IMR-90 (cell line): ENCODE measurements around the gene SEMA4A. TPM values are rescaled to one million over a fixed set of nuclear protein-coding genes. Genes with fewer than 3 reads are reported as not detected.

ENCODE experiments used
- ATAC-seq: fragments of 200-7000 bp; cut with Tn5 transposase; 2 replicates; pipeline ENCODE4 v1.9.1; 2020; ENCODE audit warnings: low read depth, mild to moderate bottlenecking, moderate library complexity
- BruUV-seq: library from RNA; stranded (reverse); fragments of 400-500 nt; replicated peaks from 2 replicates; lab custom pipeline; 2021; lab: Mats Ljungman, UMichigan
- CTCF ChIA-PET: fragments of 300-600 bp; formaldehyde crosslinking; extraction: SDS; loops from one replicate; lab custom pipeline; 2021; ENCODE audit warnings: antibody characterized with exemption; lab: Yijun Ruan, JAX
- POLR2A ChIA-PET: fragments of 300-600 bp; sonication (Branson Sonifier 250); formaldehyde crosslinking; loops from one replicate; lab custom pipeline; 2022; ENCODE audit warnings: antibody characterized with exemption; ENCODE audit not compliant: unreplicated experiment; lab: Charles Lee
- DNase-seq: peaks from one replicate; pipeline ENCODE4 v3.0.0; 2013
- H2AFZ ChIP-seq: replicated peaks from 2 replicates; pipeline ENCODE3; 2013; ENCODE audit warnings: low read length, mild to moderate bottlenecking; ENCODE audit not compliant: poor library complexity
- H2AK5ac ChIP-seq: 2 replicates; pipeline ENCODE4 v1.6.1; 2013; ENCODE audit warnings: low read depth, low read length, inconsistent platforms
- H2AK9ac ChIP-seq: replicated peaks from 2 replicates; pipeline ENCODE3; 2013; ENCODE audit warnings: mild to moderate bottlenecking, low read depth, low read length, moderate library complexity; ENCODE audit not compliant: poor library complexity
- H2BK120ac ChIP-seq: 2 replicates; pipeline ENCODE4 v1.6.1; 2013; ENCODE audit warnings: low read depth, low read length, inconsistent platforms
- H2BK15ac ChIP-seq: 3 replicates; pipeline ENCODE4 v1.6.1; 2013; ENCODE audit warnings: low read depth, low read length, inconsistent platforms
- H2BK20ac ChIP-seq: 2 replicates; pipeline ENCODE4 v1.6.1; 2013; ENCODE audit warnings: low read depth, mild to moderate bottlenecking, inconsistent platforms, low read length, moderate library complexity
- H2BK5ac ChIP-seq: 2 replicates; pipeline ENCODE4 v1.6.1; 2013; ENCODE audit warnings: mild to moderate bottlenecking, low read depth, low read length, inconsistent platforms; ENCODE audit not compliant: poor library complexity, severe bottlenecking
- H3K14ac ChIP-seq: replicated peaks from 2 replicates; pipeline ENCODE4 v1.6.1; 2013; ENCODE audit warnings: low read depth, low read length, inconsistent platforms
- H3K18ac ChIP-seq: 2 replicates; pipeline ENCODE4 v1.6.1; 2013; ENCODE audit warnings: low read depth, low read length, control low read depth
- H3K23ac ChIP-seq: 2 replicates; pipeline ENCODE4 v1.6.1; 2013; ENCODE audit warnings: low read depth, low read length, inconsistent platforms
- H3K27ac ChIP-seq: 2 replicates; pipeline ENCODE4 v1.5.1; 2013; ENCODE audit warnings: mild to moderate bottlenecking, control low read depth, low read length; ENCODE audit not compliant: insufficient read depth
- H3K27me3 ChIP-seq: 2 replicates; pipeline ENCODE4 v1.6.1; 2013; ENCODE audit warnings: low read length; ENCODE audit not compliant: control insufficient read depth, insufficient read depth
- H3K36me3 ChIP-seq: 2 replicates; pipeline ENCODE4 v1.6.1; 2013; ENCODE audit warnings: low read length, mixed read lengths; ENCODE audit not compliant: control insufficient read depth, insufficient read depth
- H3K4ac ChIP-seq: 2 replicates; pipeline ENCODE4 v1.6.1; 2013; ENCODE audit warnings: low read depth, low read length, inconsistent platforms
- H3K4me1 ChIP-seq: 2 replicates; pipeline ENCODE4 v1.6.1; 2013; ENCODE audit warnings: low read length, mixed read lengths; ENCODE audit not compliant: control insufficient read depth, insufficient read depth
- H3K4me2 ChIP-seq: 2 replicates; pipeline ENCODE4 v1.6.1; 2013; ENCODE audit warnings: low read depth, mild to moderate bottlenecking, control low read depth, low read length, moderate library complexity
- H3K4me3 ChIP-seq: 2 replicates; pipeline ENCODE4 v1.5.1; 2013; ENCODE audit warnings: low read depth, mild to moderate bottlenecking, control low read depth, low read length, moderate library complexity; ENCODE audit not compliant: insufficient read depth
- H3K56ac ChIP-seq: 2 replicates; pipeline ENCODE4 v1.6.1; 2013; ENCODE audit warnings: low read length, inconsistent platforms; ENCODE audit not compliant: insufficient read depth; ENCODE audit errors: extremely low read depth
- H3K79me1 ChIP-seq, 2 experiments: 2 replicates each; pipeline ENCODE4 v1.6.1; 2013; ENCODE audit warnings: low read length in 2 of 2, inconsistent platforms in 1 of 2, low read depth in 1 of 2
- H3K9ac ChIP-seq: 2 replicates; pipeline ENCODE4 v1.6.1; 2013; ENCODE audit warnings: low read depth, low read length, control low read depth
- H3K9me1 ChIP-seq: 2 replicates; pipeline ENCODE4 v1.6.1; 2013; ENCODE audit warnings: low read length, inconsistent platforms; ENCODE audit not compliant: insufficient read depth
- H3K9me3 ChIP-seq: 2 replicates; pipeline ENCODE4 v1.6.1; 2013; ENCODE audit warnings: low read length; ENCODE audit not compliant: control insufficient read depth, insufficient read depth
- H4K20me1 ChIP-seq: 2 replicates; pipeline ENCODE4 v1.6.1; 2013; ENCODE audit warnings: low read length, inconsistent platforms; ENCODE audit not compliant: insufficient read depth
- H4K5ac ChIP-seq: 2 replicates; pipeline ENCODE4 v1.6.1; 2013; ENCODE audit warnings: mild to moderate bottlenecking, low read depth, low read length, control low read depth
- H4K8ac ChIP-seq, 2 experiments: 2 replicates each; pipeline ENCODE4 v1.6.1; 2013; ENCODE audit warnings: low read depth in 2 of 2, low read length in 2 of 2, control low read depth in 1 of 2, inconsistent platforms in 1 of 2
- H4K91ac ChIP-seq: 2 replicates; pipeline ENCODE4 v1.6.1; 2013; ENCODE audit warnings: low read depth, low read length, inconsistent platforms; ENCODE audit not compliant: insufficient read depth
- MAZ ChIP-seq: IDR thresholded peaks from 2 replicates; pipeline ENCODE4 v1.6.1; 2012; ENCODE audit warnings: low read depth, mild to moderate bottlenecking, low read length, improper control_type of control experiment, moderate library complexity, borderline replicate concordance
- POLR2A ChIP-seq: IDR thresholded peaks from 2 replicates; pipeline ENCODE4 v1.6.1; 2012; ENCODE audit warnings: mild to moderate bottlenecking, low read depth, low read length
- RAD21 ChIP-seq: IDR thresholded peaks from 2 replicates; pipeline ENCODE4 v1.6.1; 2012; ENCODE audit warnings: low read length, improper control_type of control experiment
- WGBS, 2 experiments: methylation state at CpG; one replicate each; pipeline versions ENCODE4 v1.1.5 to v1.1.7; 2013; ENCODE audit warnings: missing lambda C conversion rate in 2 of 2; ENCODE audit not compliant: insufficient read length in 1 of 2; ENCODE audit errors: extremely low coverage in 2 of 2; 5-methylcytosine and 5-hydroxymethylcytosine counted together
- dilution Hi-C: fragments of 300-500 bp; cut with HindIII; formaldehyde crosslinking; loops from one replicate; pipeline ENCODE4 v1.14.3; 2018; ENCODE audit warnings: low sequenced_read_pairs; ENCODE audit not compliant: unreplicated experiment
- in situ Hi-C: fragments of 300-500 bp; cut with MboI; formaldehyde crosslinking; loops from 3 replicates; pipeline ENCODE4 v1.14.3; 2019; ENCODE audit warnings: low sequenced_read_pairs, inconsistent platforms, mixed read lengths
- intact Hi-C: fragments of 100-400 bp; cut with micrococcal nuclease; formaldehyde crosslinking; loops from 2 replicates; pipeline ENCODE4 v1.10.0; 2022
- polyA plus RNA-seq, 3 experiments: library from polyadenylated mRNA; depleted of rRNA; stranded (reverse); fragments of >200 nt; gene quantifications; 2 replicates each; pipeline ENCODE4 v1.2.3, GENCODE V29; 2012; ENCODE audit warnings: low replicate concordance in 1 of 3
- total RNA-seq: library from RNA; depleted of rRNA; stranded (reverse); fragments of >200 nt; gene quantifications from 2 replicates; pipeline ENCODE4 v1.2.3, GENCODE V29; 2012
- TF ChIP-seq, protein P1 (sequence below): conservative IDR thresholded peaks from 2 replicates; pipeline ENCODE4 v1.5.1; 2012; ENCODE audit warnings: mild to moderate bottlenecking, low read depth, low read length, improper control_type of control experiment
- TF ChIP-seq, protein P2 (sequence below): fragments of 150-350 bp; IDR thresholded peaks from 2 replicates; pipeline ENCODE4 v1.6.1; 2017; ENCODE audit warnings: mild to moderate bottlenecking, antibody characterized with exemption, low read length, low read depth

SEMA4A gene
- total and polyA plus RNA-seq, 2 of the 4 experiments (the other 2 are of a cell fraction), result 0.18 to 0.86 TPM

DNA sequence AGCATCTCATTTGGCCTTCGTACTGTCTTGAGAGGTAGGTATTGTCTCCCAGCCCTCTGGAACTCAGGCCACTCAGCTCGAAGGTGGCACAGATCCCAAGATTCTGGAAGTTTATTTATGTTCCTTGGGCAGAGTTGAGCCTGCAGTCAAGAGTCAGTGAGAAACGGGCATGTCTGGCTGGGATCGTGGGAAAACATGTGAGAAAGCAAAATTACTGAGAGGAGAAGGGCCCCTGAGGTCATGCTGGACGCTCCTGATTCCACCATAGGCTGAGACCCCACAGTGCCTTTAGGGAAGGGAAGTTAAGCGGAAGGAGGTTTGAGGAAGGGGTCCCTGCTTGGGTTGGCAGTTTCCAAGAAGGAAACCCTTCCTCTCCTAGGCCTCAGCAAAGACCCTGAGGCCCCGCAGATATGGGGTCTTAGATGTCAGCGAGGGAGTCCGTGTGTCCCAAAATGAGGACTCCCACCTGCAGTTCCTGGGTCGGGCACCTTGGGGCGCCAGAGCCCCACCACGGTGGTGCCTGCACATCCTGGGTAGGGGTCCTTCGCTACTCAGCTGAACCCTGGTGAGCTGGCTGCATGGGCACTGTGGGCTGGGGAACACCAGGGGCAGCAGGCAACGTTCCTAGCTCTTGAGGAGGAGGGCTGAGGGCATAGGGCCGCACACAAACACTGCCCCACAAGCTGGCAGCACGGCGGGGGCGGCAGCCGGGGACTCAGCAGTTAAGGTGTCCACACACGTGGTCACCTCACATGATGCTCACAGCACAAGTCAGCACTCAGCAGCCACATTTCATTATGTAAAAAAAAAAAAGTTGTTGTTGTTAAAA lies 12.3 kb upstream of the SEMA4A start:
- Histone ChIP-seq H3K4me3 (no peak overlapping the region), H3K4me2 (no peak overlapping the region), H2BK5ac (no peak overlapping the region), H3K4me1 (peaks cover 11% of the 10 kb centered on the region; the same call in 1 of the 2 replicates), H3K27ac (no peak overlapping the region), H4K20me1 (peaks cover 50% of the 10 kb centered on the region), H4K91ac (no peak overlapping the region), H3K4ac (no peak overlapping the region), H3K9me1 (0 out of 2 replicates have a peak, but pooled peaks cover 8% of the 10 kb centered on the region), H2BK15ac (no peak overlapping the region), H3K18ac (no peak overlapping the region), H3K56ac (no peak overlapping the region), H3K9me3 (no peaks in the 10 kb centered on the region), H3K36me3 (peaks cover 50% of the 10 kb centered on the region), H3K79me1 (peaks cover 13 to 53% of the 10 kb centered on the region in 2 experiments; a peak in 3 of 4 replicates), H2AK5ac (no peak overlapping the region), H3K27me3 (no peaks in the 10 kb centered on the region), H2AK9ac (peak overlapping the region; percentile 25), H4K5ac (no peak overlapping the region), H4K8ac (no peak overlapping the region; a peak in 1 of 4 replicates), H2AFZ (peak overlapping the region; percentile 40), H2BK20ac (no peak overlapping the region), H2BK120ac (no peak overlapping the region), H3K23ac (no peak overlapping the region), H3K9ac (no peak overlapping the region), H3K14ac (no peak overlapping the region)
- ChIA-PET CTCF (interaction anchor here (1.2 to 1.6 kb wide), 2 partner anchors 19 to 45 kb away, joined by 3 to 7 read pairs; no protein-coding TSS in a partner anchor), POLR2A (no interaction called here)
- DNase-seq (peak; percentile 48), ATAC-seq (peak; percentile 30)
- in situ Hi-C loops (no loop called here), intact Hi-C loops (loop anchor here (2.0 kb wide), 1 partner anchor 44 kb away; no protein-coding TSS in a partner anchor), dilution Hi-C loops (no loop called here)
- BruUV-seq, result no TSS peak
- WGBS, 2 experiments, result 53% methylated on average over 4 of the region's 20 CpGs; no CpG with 5 or more reads in 1 of the 2 experiments
- TF ChIP-seq MAZ (no peak; the same call in 1 of the 2 replicates), RAD21 (peak; percentile 33), POLR2A (peak; percentile 40)
- TF ChIP-seq, protein P1, sequence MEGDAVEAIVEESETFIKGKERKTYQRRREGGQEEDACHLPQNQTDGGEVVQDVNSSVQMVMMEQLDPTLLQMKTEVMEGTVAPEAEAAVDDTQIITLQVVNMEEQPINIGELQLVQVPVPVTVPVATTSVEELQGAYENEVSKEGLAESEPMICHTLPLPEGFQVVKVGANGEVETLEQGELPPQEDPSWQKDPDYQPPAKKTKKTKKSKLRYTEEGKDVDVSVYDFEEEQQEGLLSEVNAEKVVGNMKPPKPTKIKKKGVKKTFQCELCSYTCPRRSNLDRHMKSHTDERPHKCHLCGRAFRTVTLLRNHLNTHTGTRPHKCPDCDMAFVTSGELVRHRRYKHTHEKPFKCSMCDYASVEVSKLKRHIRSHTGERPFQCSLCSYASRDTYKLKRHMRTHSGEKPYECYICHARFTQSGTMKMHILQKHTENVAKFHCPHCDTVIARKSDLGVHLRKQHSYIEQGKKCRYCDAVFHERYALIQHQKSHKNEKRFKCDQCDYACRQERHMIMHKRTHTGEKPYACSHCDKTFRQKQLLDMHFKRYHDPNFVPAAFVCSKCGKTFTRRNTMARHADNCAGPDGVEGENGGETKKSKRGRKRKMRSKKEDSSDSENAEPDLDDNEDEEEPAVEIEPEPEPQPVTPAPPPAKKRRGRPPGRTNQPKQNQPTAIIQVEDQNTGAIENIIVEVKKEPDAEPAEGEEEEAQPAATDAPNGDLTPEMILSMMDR, result peak; percentile 46
- TF ChIP-seq, protein P2, sequence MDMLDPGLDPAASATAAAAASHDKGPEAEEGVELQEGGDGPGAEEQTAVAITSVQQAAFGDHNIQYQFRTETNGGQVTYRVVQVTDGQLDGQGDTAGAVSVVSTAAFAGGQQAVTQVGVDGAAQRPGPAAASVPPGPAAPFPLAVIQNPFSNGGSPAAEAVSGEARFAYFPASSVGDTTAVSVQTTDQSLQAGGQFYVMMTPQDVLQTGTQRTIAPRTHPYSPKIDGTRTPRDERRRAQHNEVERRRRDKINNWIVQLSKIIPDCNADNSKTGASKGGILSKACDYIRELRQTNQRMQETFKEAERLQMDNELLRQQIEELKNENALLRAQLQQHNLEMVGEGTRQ, result peak; percentile 34
